ENCODE data around the gene PPM1M. TPM values are rescaled to one million over a fixed set of nuclear protein-coding genes. Genes with fewer than 3 reads are reported as not detected.

The PPM1M gene
- total RNA-seq, 1 experiment from 2014 or later = 10.4 TPM

DNA sequence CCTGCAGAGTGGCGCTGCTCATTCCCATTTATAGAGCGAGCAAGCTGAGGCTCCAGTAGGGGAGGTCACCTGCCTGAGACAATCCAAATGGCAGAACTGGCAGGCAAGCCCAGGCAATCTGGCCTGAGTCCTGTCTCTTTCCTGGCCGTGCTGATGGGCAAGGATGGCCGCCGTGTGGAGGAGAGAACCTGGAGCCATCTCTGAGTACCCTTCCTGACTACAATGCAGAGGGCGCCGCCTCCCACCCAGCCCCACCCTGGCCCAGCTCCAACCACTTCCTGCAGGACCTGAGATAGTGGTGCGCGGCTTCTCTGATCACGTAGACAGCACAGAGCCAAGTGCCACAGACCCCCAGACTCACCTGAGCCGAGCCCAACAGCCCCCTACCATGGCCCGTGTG is 27.1 kb upstream of the PPM1M start:
- TF ChIP-seq, protein P1, sequence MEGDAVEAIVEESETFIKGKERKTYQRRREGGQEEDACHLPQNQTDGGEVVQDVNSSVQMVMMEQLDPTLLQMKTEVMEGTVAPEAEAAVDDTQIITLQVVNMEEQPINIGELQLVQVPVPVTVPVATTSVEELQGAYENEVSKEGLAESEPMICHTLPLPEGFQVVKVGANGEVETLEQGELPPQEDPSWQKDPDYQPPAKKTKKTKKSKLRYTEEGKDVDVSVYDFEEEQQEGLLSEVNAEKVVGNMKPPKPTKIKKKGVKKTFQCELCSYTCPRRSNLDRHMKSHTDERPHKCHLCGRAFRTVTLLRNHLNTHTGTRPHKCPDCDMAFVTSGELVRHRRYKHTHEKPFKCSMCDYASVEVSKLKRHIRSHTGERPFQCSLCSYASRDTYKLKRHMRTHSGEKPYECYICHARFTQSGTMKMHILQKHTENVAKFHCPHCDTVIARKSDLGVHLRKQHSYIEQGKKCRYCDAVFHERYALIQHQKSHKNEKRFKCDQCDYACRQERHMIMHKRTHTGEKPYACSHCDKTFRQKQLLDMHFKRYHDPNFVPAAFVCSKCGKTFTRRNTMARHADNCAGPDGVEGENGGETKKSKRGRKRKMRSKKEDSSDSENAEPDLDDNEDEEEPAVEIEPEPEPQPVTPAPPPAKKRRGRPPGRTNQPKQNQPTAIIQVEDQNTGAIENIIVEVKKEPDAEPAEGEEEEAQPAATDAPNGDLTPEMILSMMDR (IDR thresholded peaks at IDR 0.05; ENCODE audit: unreplicated experiment) = no peak
- Mint-ChIP-seq H3K27me3 (ENCODE audit: insufficient read depth, unreplicated experiment) (no peaks in the 10 kb centered on the region), H3K4me3 (ENCODE audit: unreplicated experiment) (no peak overlapping the region), H3K27ac (ENCODE audit: low read depth, unreplicated experiment) (no peak overlapping the region), H3K9me3 (ENCODE audit: unreplicated experiment) (no peaks in the 10 kb centered on the region), H3K36me3 (ENCODE audit: insufficient read depth, unreplicated experiment) (peaks cover 29% of the 10 kb centered on the region), H3K4me1 (ENCODE audit: insufficient read depth, unreplicated experiment) (peaks cover 13% of the 10 kb centered on the region)
- intact Hi-C loops (cut with micrococcal nuclease) = loop anchor here (10.0 kb wide), 1 partner anchor 214 kb away; no protein-coding TSS in a partner anchor
- BruUV-seq (replicated peaks) = no TSS peak
- CTCF ChIA-PET = interaction anchor here (0.5 to 13.0 kb wide), 8 partner anchors 9 to 225 kb away, joined by 3 to 175 read pairs (median 4); partner anchors contain the start of gene TWF2
- DNase-seq (ENCODE audit: unreplicated experiment) = no peak
- POLR2A ChIA-PET = interaction anchor here (4.2 kb wide), 1 partner anchor 60 kb away, joined by 17 read pairs; the partner anchor contains the start of gene WDR82

DNA sequence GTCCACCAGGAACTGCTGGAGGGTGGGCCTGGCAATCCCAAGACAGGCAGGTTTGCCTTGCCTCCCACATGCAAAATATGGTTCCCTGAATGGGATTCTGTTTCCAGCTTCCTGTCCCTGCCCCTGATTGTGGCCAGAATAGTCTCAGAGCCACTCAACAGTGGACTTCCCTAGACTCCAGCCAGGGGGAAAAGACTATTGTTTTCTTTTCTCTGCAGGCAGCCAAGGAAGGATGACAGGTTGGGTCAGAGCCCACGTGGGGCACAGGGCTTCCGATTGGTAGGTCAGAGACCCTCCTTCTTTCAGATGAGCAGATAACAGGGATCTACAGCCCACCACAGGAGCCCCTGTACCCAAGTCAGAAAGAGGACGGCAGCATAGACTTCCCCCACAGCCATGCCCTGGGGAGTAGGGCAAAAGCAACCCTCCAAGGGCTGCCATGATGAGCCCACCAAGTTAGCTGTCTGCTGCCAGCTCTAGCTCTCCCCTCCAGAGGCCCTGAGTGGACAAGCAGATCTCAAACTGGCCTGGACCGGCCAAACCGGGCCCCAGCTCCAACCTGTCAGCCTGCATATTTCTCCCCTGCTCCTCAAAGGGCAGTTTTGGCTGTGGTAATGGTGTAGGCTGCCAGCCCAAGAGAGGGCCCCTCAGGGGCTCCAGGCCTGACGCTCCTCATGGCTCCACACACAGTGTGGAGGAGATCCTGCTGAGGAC is 26.5 kb upstream of the PPM1M start:
- Mint-ChIP-seq H3K27me3 (ENCODE audit: insufficient read depth, unreplicated experiment) (no peaks in the 10 kb centered on the region), H3K27ac (ENCODE audit: low read depth, unreplicated experiment) (no peak overlapping the region), H3K36me3 (ENCODE audit: insufficient read depth, unreplicated experiment) (peaks cover 23% of the 10 kb centered on the region), H3K9me3 (ENCODE audit: unreplicated experiment) (no peaks in the 10 kb centered on the region), H3K4me1 (ENCODE audit: insufficient read depth, unreplicated experiment) (peaks cover 13% of the 10 kb centered on the region), H3K4me3 (ENCODE audit: unreplicated experiment) (no peak overlapping the region)
- TF ChIP-seq, protein P1 (IDR thresholded peaks at IDR 0.05; ENCODE audit: unreplicated experiment) = no peak
- ChIA-PET POLR2A (interaction anchor here (0.6 to 4.2 kb wide), 3 partner anchors 29 to 66 kb away, joined by 3 to 17 read pairs (median 4); partner anchors contain the start of gene WDR82), CTCF (interaction anchor here (0.5 to 13.0 kb wide), 20 partner anchors 9 to 241 kb away, joined by 3 to 175 read pairs (median 4); partner anchors contain the start of genes ACY1, TWF2 and WDR82)
- no peak for DNase-seq (ENCODE audit: unreplicated experiment)
- no TSS peak for BruUV-seq (replicated peaks)
- intact Hi-C loops (cut with micrococcal nuclease) = loop anchor here (10.0 kb wide), 1 partner anchor 214 kb away; no protein-coding TSS in a partner anchor

DNA sequence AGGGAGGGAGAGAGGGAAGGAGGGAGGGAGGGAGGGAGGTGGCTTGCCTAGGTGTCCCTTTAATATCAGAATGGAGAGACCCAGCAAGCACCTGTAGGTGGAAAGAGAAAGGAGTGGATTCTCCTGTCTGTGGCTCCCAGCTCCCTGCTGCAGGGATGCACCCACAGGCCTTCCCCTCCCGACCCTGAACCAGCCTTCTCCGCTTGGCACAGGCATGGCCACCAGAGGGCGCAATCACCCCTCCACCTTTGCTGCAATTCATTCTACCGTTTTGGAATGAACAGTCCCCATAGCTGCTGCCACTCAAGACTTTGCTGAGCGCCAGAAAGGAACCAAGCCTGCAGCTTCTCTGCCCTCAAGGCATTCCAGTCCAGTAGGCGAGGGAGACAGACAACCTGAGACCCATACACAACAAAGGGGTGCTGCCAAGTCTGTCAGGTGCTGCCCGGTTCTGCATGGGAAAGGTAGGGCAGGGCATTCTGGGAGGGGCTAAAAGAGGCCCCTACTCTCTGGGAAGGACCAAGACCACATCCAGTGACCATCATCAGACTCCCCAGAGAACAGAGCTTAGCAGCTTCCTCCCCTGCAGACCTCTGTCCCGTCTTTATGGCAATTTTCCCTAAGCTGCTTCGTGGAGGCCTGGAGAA is 25.1 kb upstream of the PPM1M start:
- Mint-ChIP-seq H3K9me3 (ENCODE audit: unreplicated experiment) (no peaks in the 10 kb centered on the region), H3K27me3 (ENCODE audit: insufficient read depth, unreplicated experiment) (no peaks in the 10 kb centered on the region), H3K27ac (ENCODE audit: low read depth, unreplicated experiment) (no peak overlapping the region), H3K4me1 (ENCODE audit: insufficient read depth, unreplicated experiment) (peaks cover 15% of the 10 kb centered on the region), H3K4me3 (ENCODE audit: unreplicated experiment) (no peak overlapping the region), H3K36me3 (ENCODE audit: insufficient read depth, unreplicated experiment) (peaks cover 10% of the 10 kb centered on the region)
- TF ChIP-seq, protein P1 (IDR thresholded peaks at IDR 0.05; ENCODE audit: unreplicated experiment) = peak; percentile 81
- BruUV-seq (replicated peaks) = no TSS peak
- ChIA-PET CTCF (interaction anchor here (0.5 to 13.0 kb wide), 46 partner anchors 11 to 381 kb away, joined by 3 to 175 read pairs (median 4); partner anchors contain the start of genes ACY1, POC1A, RPL29 and TWF2), POLR2A (interaction anchor here (0.7 to 4.2 kb wide), 5 partner anchors 16 to 167 kb away, joined by 3 to 17 read pairs (median 3); partner anchors contain the start of gene WDR82)
- intact Hi-C loops (cut with micrococcal nuclease) = no loop called here
- peak; percentile 82 for DNase-seq (ENCODE audit: unreplicated experiment)

DNA sequence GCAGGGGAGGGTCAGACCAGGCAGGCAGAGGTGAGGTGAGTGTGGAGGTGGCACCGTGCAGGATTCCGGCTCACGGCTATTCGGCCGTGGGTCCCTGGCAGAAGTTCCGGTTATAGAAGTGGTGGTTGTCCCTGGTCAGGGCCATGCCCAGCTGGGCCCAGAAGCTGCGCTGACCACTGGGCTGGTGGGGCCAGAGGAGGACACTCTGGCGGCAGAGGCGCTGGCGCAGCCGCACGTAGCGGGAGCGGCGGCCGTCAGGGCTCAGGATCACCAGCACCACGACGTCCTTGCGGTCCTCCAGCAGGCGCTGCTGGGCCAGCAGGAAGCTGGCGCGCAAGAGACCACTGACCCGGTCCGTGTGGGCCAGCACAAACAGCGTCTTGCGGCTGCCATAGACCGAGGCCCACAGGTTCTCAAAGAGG is 24.4 kb upstream of the PPM1M start:
- intact Hi-C loops (cut with micrococcal nuclease) = no loop called here
- H3K4me1 Mint-ChIP-seq (ENCODE audit: insufficient read depth, unreplicated experiment) = peaks cover 21% of the 10 kb centered on the region
- H3K27me3 Mint-ChIP-seq (ENCODE audit: insufficient read depth, unreplicated experiment) = no peaks in the 10 kb centered on the region
- no peaks in the 10 kb centered on the region for H3K9me3 Mint-ChIP-seq (ENCODE audit: unreplicated experiment)
- H3K27ac Mint-ChIP-seq (ENCODE audit: low read depth, unreplicated experiment) = no peak overlapping the region
- H3K36me3 Mint-ChIP-seq (ENCODE audit: insufficient read depth, unreplicated experiment) = peaks cover 7% of the 10 kb centered on the region
- DNase-seq (ENCODE audit: unreplicated experiment) = no peak
- ChIA-PET POLR2A (interaction anchor here (0.7 to 4.2 kb wide), 4 partner anchors 17 to 168 kb away, joined by 3 to 17 read pairs (median 4); partner anchors contain the start of gene WDR82), CTCF (interaction anchor here (0.5 to 13.0 kb wide), 38 partner anchors 11 to 382 kb away, joined by 3 to 175 read pairs (median 4); partner anchors contain the start of genes POC1A, TWF2 and WDR82)
- TF ChIP-seq, protein P1 (IDR thresholded peaks at IDR 0.05; ENCODE audit: unreplicated experiment) = no peak
- H3K4me3 Mint-ChIP-seq (ENCODE audit: unreplicated experiment) = no peak overlapping the region
- BruUV-seq (replicated peaks) = no TSS peak
